ENCODE data around the gene CBLC.

DNA sequence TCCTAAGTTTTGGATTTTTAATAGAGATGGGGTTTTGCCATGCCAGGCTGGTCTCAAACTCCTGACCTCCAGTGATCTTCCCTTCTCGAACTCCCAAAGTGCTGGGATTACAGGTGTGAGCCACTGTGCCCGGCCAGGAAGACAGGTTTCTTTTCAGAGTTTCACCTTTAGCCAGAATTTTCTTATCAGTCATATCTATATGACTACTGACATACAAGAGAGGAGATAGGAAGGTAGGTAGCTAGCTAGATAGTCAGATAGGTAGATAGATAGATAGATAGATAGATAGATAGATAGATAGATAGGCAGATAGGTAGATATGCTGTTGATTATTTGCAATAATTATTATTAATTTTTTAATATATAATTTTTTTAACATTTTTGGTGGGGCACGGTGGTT lies 7.6 kb downstream of the CBLC start:
- TF ChIP-seq GATA3 (IDR thresholded peaks at IDR 0.05; ENCODE audit: low read depth, low read length) (no peak), GATA2 (IDR thresholded peaks at IDR 0.05; ENCODE audit: low read depth, low read length) (no peak)

Measured in SH-SY5Y (cell line).